Activated naive CD4-positive, alpha-beta T cell treated with anti-CD3 and anti-CD28 coated beads, Interleukin-2, amount 50 U/mL, for 72 hours (primary cell): ENCODE results near the gene SLC37A1. TPM values are rescaled to one million over a fixed set of nuclear protein-coding genes. Genes with fewer than 3 reads are reported as not detected.

ENCODE experiments used
- ATAC-seq, 2 donors: fragments of 150-1000 bp; cut with Tn5 transposase; 2 replicates each; pipeline ENCODE4 v1.10.0; 2021; ENCODE audit warnings: mild to moderate bottlenecking in 2 of 2, moderate library complexity in 2 of 2
- DNase-seq, 2 donors: peaks; one replicate each; pipeline ENCODE4 v3.0.0; 2021 to 2022; ENCODE audit warnings: low spot score in 2 of 2
- H3K27ac Mint-ChIP-seq, 2 donors: one replicate each; pipeline ENCODE4 v1.8.0; 2022; ENCODE audit warnings: mild to moderate bottlenecking in 2 of 2, mixed read lengths in 2 of 2
- H3K36me3 Mint-ChIP-seq, 2 donors: one replicate each; pipeline ENCODE4 v1.8.0; 2022; ENCODE audit warnings: mixed read lengths in 2 of 2
- H3K9me3 Mint-ChIP-seq, 2 donors: one replicate each; pipeline ENCODE4 v1.8.0; 2022; ENCODE audit warnings: mixed read lengths in 2 of 2
- total RNA-seq, 2 donors: library from RNA; stranded (reverse); gene quantifications; one replicate each; pipeline ENCODE4 v1.2.3, GENCODE V29; 2022

The SLC37A1 gene
- total RNA-seq, 2 donors from 2014 or later, result 15.2 to 20.6 TPM

DNA sequence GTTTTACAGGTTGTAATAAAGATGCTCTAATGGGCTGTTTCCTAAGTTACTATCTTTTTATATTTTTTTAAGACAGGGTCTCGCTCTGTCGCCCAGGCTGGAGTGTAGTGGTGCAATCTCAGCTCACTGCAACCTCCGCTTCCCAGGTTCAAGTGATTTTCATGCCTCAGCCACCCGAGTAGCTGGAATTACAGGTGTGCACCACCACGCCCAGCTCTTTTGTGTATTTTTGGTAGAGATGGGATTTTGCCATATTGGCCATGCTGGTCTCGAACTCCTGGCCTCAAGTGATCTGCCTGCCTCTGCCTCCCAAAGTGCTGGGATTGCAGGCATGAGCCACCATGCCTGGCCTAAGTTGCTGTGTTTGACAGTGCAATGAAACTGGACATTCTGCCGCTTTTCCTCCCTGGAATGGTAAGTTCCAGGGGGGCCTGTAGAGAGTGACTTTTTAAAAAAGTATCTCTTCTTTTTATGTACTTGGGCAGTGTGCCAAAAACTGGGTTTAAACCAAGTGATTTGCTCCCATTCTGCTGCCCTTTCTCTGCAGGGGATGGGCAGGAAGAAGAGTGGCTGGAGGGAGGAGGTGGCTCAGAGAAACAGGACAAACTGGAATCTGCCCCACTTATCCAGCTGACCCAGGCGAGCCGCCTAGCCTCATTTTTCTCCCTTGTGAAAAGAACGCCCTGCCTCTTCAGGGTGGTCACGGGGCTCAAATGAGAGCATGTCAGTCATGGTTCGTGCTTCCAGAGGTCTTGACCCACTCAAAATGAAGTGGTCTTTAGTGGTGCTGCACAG lies 2.3 kb downstream of the SLC37A1 start:
- ATAC-seq (no peak), DNase-seq (no peak)
- Mint-ChIP-seq H3K27ac (no peak overlapping the region), H3K9me3 (no peaks in the 10 kb centered on the region), H3K36me3 (peaks cover 13 to 21% of the 10 kb centered on the region in 2 donors)

DNA sequence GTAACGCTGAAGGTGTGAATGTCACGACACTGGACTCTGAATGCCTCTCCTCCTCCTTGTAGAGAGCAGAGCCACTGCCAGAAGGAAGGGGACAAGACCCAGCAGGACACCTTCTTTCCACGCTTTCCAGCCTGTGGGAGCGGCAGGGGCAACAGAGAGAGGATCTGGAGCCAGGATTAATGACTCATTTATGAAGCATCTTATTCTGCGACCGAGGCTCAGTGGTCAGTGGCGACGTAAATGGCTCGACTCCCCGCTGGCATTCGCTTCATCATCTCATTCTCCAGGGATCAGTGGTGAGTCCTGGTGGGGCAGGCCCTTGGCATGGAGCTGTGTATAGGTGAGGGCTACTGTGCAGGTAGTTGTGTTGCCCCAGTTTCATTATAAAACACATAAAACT lies 4.6 kb downstream of the SLC37A1 start:
- peaks cover 14 to 25% of the 10 kb centered on the region in 2 donors for H3K36me3 Mint-ChIP-seq
- DNase-seq (no peak), ATAC-seq (no peak)
- no peaks in the 10 kb centered on the region for H3K9me3 Mint-ChIP-seq
- H3K27ac Mint-ChIP-seq, result no peak overlapping the region

DNA sequence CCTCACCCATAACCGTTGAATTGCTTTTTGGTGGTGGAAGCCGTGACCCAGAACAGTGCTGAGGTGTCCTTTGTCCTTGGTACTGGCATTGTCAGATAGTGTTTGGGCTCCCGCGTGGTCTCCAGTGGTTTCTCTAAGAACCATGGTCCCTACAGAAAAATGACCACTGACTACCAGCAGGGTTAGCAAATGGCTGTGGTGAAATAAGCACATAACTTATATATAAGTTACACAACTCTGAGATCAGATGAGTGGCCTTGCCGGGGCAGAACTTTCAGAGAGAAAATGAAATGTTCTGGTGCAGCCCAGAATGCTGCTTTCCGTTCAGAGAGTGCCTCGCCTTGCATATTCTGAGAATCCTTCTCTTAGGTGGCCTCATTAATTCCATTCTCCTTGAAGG lies 5.0 kb downstream of the SLC37A1 start:
- ATAC-seq, result no peak

GRCh38 chr21:42520628-42521253 lies 7.1 kb downstream of the SLC37A1 start:
- no peak for DNase-seq
- Mint-ChIP-seq H3K36me3 (peaks cover 22 to 36% of the 10 kb centered on the region in 2 donors), H3K27ac (no peak overlapping the region), H3K9me3 (no peaks in the 10 kb centered on the region)
- no peak for ATAC-seq

More for the DNA sequence above, 5.0 kb downstream of the SLC37A1 start:
- no peak overlapping the region for H3K27ac Mint-ChIP-seq
- no peak for DNase-seq
- no peaks in the 10 kb centered on the region for H3K9me3 Mint-ChIP-seq
- H3K36me3 Mint-ChIP-seq, result peaks cover 14 to 25% of the 10 kb centered on the region in 2 donors

DNA sequence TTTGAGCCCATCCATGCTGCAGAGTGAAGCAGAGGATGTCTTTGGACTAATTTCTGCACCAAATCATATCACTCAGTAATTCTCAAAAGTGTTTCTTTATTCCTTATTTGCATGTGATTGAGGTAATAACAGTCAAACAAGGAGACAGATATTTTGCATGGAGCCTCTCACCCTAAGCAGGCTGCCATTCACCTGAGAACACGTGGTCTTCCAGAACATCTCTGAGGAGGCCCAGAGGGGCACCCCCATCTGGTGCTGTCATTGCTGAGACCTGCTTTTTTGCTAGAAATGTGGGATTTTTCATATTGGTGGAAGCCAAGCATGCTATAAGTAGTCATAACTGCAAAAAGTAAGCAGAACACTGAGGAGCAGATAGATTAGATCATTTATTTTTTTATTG lies 7.7 kb downstream of the SLC37A1 start:
- DNase-seq (no peak), ATAC-seq (no peak)
- Mint-ChIP-seq H3K36me3 (peaks cover 22 to 35% of the 10 kb centered on the region in 2 donors), H3K27ac (no peak overlapping the region), H3K9me3 (no peaks in the 10 kb centered on the region)

- no peak overlapping the region for H3K27ac Mint-ChIP-seq
- peaks cover 25 to 31% of the 10 kb centered on the region in 2 donors for H3K36me3 Mint-ChIP-seq
- DNase-seq (no peak), ATAC-seq (no peak)
- H3K9me3 Mint-ChIP-seq, result no peaks in the 10 kb centered on the region
Measured at GRCh38 chr21:42521805-42522204, 8.2 kb downstream of the SLC37A1 start.

- peaks cover 28 to 29% of the 10 kb centered on the region in 2 donors for H3K36me3 Mint-ChIP-seq
- DNase-seq (no peak), ATAC-seq (no peak)
- H3K9me3 Mint-ChIP-seq, result no peaks in the 10 kb centered on the region
- no peak overlapping the region for H3K27ac Mint-ChIP-seq
Measured at GRCh38 chr21:42522271-42522670, 8.6 kb downstream of the SLC37A1 start.

DNA sequence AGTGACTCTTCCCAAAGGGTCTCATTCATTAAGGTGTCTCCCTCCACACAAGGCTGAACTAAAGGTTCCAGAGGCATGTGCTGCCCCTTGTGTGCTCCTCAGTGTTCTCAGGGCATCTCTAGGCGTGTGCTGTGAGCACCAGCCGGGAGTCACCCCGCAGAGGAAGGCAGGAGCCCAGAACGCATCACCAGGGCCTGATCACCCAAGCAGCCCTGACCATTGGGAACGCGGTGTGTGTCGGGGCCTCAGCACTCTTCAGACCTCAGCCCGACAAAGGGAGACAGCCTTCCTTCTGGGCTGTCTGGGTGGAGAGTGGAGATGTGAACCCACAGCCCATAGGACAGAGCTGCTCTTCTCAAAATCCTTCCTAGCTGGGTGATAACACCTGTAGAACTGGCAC lies 9.1 kb downstream of the SLC37A1 start:
- ATAC-seq (no peak), DNase-seq (no peak)
- Mint-ChIP-seq H3K27ac (no peak overlapping the region), H3K9me3 (no peaks in the 10 kb centered on the region), H3K36me3 (peaks cover 28 to 29% of the 10 kb centered on the region in 2 donors)

- no peak for DNase-seq
- no peak overlapping the region for H3K27ac Mint-ChIP-seq
- no peak for ATAC-seq
- no peaks in the 10 kb centered on the region for H3K9me3 Mint-ChIP-seq
- H3K36me3 Mint-ChIP-seq, result peaks cover 28 to 29% of the 10 kb centered on the region in 2 donors
Measured at GRCh38 chr21:42523211-42523610, 9.6 kb downstream of the SLC37A1 start.

GRCh38 chr21:42523941-42524340 lies 10.3 kb downstream of the SLC37A1 start:
- ATAC-seq (no peak), DNase-seq (no peak)
- peaks cover 28 to 29% of the 10 kb centered on the region in 2 donors for H3K36me3 Mint-ChIP-seq
- no peaks in the 10 kb centered on the region for H3K9me3 Mint-ChIP-seq
- no peak overlapping the region for H3K27ac Mint-ChIP-seq

DNA sequence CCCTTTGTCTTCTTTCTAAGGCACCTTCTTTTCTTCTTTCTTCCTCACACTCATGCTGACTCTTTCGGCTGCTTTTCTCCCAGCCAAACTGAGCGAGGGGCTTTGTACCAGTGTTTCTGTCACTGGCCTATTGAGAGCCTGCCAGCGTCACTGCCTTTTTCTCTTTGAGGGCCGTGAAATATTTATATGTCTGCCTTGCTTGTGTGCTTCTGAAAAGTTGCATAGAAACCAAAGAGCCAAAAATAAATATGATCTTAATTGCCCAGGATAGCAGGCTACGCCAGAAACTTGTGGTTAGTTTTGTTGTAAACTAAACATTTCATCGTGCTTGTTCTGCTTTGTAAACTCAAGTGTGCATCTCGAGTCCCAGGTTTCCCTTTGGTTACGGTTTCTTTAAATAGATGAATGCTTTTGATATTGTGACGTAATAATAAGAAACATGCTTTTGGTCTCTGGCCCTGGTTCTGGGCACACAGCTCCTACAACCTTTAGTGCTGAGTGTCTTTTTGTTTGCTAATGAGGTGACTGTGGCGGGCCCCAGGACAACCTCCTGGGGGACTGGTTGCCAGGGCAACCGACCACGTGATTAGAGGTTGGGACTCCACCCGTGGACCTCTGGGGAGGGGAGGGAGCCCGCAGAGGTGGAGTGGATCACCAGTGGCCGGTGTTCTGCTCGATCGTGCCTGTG lies 10.8 kb downstream of the SLC37A1 start:
- H3K36me3 Mint-ChIP-seq, result peaks cover 28 to 29% of the 10 kb centered on the region in 2 donors
- peak overlapping the region; percentile 10 to 70 for H3K27ac Mint-ChIP-seq
- ATAC-seq, result no peak
- H3K9me3 Mint-ChIP-seq, result no peaks in the 10 kb centered on the region
- no peak for DNase-seq

GRCh38 chr21:42525029-42525581 lies 11.5 kb downstream of the SLC37A1 start:
- Mint-ChIP-seq H3K36me3 (peaks cover 23% of the 10 kb centered on the region in 2 donors), H3K9me3 (no peaks in the 10 kb centered on the region), H3K27ac (peak overlapping the region; percentile 70 to 73)
- ATAC-seq (no peak), DNase-seq (no peak)

DNA sequence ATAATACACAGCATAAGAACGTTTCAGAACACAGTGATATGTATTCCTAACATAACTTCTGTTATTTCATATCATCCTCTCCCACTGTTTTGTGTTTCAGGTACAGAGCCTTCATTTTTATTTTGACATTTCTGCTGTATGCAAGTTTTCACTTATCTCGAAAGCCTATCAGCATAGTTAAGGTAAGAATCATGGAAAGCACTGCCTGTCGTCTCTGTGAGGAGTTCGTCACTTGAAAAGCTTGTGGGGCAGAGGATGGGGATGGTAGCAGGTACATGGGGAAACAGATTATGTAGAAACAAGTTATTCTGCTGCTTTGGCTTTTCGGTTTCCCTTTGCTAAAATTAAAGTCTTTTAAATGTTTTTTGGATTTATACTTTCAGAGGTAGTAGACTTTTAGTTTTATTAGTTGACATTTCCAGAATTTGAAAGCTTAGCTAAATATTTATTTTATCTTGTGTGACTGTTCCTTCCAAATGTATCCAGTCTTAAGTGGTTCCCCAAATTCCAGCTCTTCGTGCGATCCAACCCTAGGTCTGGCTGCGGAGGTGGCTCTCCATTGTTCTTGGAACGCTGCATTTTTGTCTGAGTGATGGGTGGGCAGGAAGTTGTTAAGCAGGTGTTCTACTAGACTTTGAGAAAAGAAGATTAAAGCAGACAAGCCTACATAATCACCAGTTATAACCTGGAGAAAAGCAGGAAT lies 12.2 kb downstream of the SLC37A1 start:
- Mint-ChIP-seq H3K36me3 (peaks cover 15 to 16% of the 10 kb centered on the region in 2 donors), H3K9me3 (no peaks in the 10 kb centered on the region), H3K27ac (no peak overlapping the region)
- DNase-seq (no peak), ATAC-seq (no peak)

DNA sequence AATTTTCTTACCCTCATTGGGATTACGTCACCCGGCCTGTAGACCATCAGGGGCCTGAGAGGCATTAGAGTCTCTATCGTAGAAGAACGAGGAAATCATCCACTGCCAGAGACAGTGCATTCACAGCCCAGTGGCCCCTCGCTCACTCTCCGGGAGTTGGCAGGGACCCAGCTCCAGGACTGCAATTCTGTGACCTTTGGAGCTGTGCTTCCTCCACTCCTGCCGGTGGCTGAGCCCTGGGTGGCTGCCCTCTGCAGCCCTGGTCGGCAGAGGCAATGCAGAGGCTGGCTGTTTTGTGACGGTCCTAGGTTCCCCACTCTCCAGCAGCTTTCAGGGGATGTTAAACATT lies 12.7 kb downstream of the SLC37A1 start:
- DNase-seq, result no peak
- ATAC-seq, result no peak
- H3K27ac Mint-ChIP-seq, result peak overlapping the region in 1 of 2 donors; percentile 71
- no peaks in the 10 kb centered on the region for H3K9me3 Mint-ChIP-seq
- H3K36me3 Mint-ChIP-seq, result peaks cover 14 to 15% of the 10 kb centered on the region in 2 donors

GRCh38 chr21:42527127-42527488 lies 13.5 kb downstream of the SLC37A1 start:
- H3K27ac Mint-ChIP-seq, result peak overlapping the region; percentile 71 to 83
- H3K36me3 Mint-ChIP-seq, result peaks cover 11 to 14% of the 10 kb centered on the region in 2 donors
- ATAC-seq (no peak), DNase-seq (no peak)
- H3K9me3 Mint-ChIP-seq, result no peaks in the 10 kb centered on the region

DNA sequence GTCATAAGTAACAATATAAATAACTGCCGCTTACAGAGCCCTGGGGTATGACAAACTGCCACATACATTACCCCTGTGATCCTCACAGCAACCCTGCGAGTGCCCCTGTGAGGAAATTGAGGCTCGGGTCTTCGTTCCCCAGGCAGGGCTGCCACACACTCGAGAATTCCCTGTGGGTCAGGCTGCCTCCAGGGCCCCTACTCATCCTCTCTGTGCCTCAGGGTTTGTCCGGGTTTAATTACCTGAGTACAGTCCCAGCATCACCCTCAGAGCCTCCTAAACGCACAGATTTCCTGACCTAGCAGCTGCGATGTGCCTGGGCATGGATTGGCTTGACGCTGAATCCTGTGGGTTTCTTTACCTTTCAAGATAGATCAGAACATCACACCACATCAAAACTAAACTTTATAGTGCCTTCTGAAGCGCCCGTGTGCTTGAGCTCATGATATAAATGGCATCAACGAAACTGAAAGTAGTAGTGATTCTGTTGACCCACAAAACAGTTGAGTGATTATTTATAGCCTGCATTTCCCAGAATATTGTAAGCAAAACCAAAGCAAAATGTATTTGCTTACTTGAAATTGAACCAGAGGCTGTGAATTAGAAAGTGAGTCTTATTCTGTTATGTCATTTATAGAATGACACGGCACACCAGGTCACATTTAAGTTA lies 14.0 kb downstream of the SLC37A1 start:
- peak; percentile 89 to 93 for ATAC-seq
- Mint-ChIP-seq H3K9me3 (no peaks in the 10 kb centered on the region), H3K36me3 (peaks cover 11 to 14% of the 10 kb centered on the region in 2 donors), H3K27ac (peak overlapping the region; percentile 71 to 83)
- peak; percentile 53 to 63 for DNase-seq
